Progenitor cell of endocrine pancreas (in vitro differentiated cells): ENCODE measurements around the gene PKIG. TPM values are rescaled to one million over a fixed set of nuclear protein-coding genes. Genes with fewer than 3 reads are reported as not detected.
A peak's percentile ranks its signal among the peaks of the same experiment; 100 is the strongest.

ENCODE experiments used
- DNase-seq: peaks from one replicate; pipeline ENCODE4 v3.0.0; 2021; ENCODE audit warnings: low spot score; ENCODE audit not compliant: unreplicated experiment
- H3K27ac Mint-ChIP-seq: 2 replicates; pipeline ENCODE4 v1.8.0; 2021; ENCODE audit warnings: mild to moderate bottlenecking, moderate library complexity, mixed read lengths
- H3K27me3 Mint-ChIP-seq: 2 replicates; pipeline ENCODE4 v1.8.0; 2021; ENCODE audit warnings: mixed read lengths
- H3K36me3 Mint-ChIP-seq: 2 replicates; pipeline ENCODE4 v1.8.0; 2022; ENCODE audit warnings: mixed read lengths; ENCODE audit not compliant: insufficient read depth
- H3K4me1 Mint-ChIP-seq: 2 replicates; pipeline ENCODE4 v1.8.0; 2021; ENCODE audit warnings: low read depth, mixed read lengths
- H3K4me3 Mint-ChIP-seq: 2 replicates; pipeline ENCODE4 v1.8.0; 2021; ENCODE audit warnings: low read depth, mild to moderate bottlenecking, moderate library complexity, mixed read lengths
- H3K9me3 Mint-ChIP-seq: 2 replicates; pipeline ENCODE4 v1.8.0; 2021; ENCODE audit warnings: low read depth, mixed read lengths
- total RNA-seq: library from RNA; stranded (reverse); gene quantifications from 2 replicates; pipeline ENCODE4 v1.2.1, GENCODE V29; 2021
- TF ChIP-seq, protein P1 (sequence below): fragments of 200-600 bp; sonication (generic); IDR thresholded peaks from one replicate; pipeline ENCODE4 v1.5.0; 2021; ENCODE audit warnings: antibody characterized with exemption, mild to moderate bottlenecking; ENCODE audit not compliant: unreplicated experiment

Gene PKIG
- total RNA-seq, 1 donor from 2014 or later, result 36.5 TPM

DNA sequence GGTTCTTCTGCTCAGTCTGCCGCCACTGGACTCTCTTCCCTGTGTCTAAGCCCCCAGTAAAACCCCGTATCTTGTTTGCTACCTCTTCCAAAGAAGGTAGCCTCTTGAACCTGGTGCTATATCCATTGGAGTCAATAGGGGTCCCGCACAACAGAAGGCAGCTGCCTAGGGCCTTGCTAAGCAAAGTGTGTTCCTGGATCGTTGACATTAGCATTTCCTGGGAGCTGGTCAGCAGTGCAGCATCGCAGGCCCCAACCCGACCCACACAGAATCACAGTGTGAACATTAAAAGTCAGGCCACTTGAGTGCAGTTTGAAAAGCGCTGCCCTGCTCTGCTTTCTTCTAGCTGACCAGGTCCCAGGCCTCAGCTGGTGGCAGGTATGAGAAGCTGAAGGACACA, 66.2 kb downstream of the PKIG start:
- Mint-ChIP-seq H3K36me3 (no peaks in the 10 kb centered on the region), H3K4me3 (no peak overlapping the region), H3K27me3 (peaks cover 14% of the 10 kb centered on the region), H3K9me3 (no peaks in the 10 kb centered on the region), H3K4me1 (peaks cover 10% of the 10 kb centered on the region), H3K27ac (no peak overlapping the region)
- DNase-seq, result no peak
- TF ChIP-seq, protein P1, sequence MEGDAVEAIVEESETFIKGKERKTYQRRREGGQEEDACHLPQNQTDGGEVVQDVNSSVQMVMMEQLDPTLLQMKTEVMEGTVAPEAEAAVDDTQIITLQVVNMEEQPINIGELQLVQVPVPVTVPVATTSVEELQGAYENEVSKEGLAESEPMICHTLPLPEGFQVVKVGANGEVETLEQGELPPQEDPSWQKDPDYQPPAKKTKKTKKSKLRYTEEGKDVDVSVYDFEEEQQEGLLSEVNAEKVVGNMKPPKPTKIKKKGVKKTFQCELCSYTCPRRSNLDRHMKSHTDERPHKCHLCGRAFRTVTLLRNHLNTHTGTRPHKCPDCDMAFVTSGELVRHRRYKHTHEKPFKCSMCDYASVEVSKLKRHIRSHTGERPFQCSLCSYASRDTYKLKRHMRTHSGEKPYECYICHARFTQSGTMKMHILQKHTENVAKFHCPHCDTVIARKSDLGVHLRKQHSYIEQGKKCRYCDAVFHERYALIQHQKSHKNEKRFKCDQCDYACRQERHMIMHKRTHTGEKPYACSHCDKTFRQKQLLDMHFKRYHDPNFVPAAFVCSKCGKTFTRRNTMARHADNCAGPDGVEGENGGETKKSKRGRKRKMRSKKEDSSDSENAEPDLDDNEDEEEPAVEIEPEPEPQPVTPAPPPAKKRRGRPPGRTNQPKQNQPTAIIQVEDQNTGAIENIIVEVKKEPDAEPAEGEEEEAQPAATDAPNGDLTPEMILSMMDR, result peak; percentile 25

DNA sequence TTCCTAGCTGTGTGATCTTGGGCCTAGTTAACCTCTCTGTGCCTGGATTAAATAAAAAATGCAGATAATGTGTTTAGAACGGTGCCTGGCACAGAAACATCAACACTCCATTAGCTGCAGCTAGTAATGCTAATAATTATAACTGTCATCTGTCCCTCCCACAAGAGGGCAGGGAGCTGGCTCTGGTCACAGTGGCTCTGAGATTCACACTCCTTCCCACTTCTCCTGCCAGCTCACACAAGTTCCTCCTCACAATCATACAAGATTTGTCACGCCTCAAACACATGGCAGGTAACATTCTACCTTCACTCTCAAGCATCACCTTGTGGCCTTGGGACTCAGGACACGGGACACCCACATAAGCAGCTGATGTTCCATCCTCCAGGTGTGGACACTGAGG, 66.7 kb downstream of the PKIG start:
- no peak for DNase-seq
- H3K9me3 Mint-ChIP-seq, result no peaks in the 10 kb centered on the region
- H3K27me3 Mint-ChIP-seq, result peaks cover 18% of the 10 kb centered on the region
- TF ChIP-seq, protein P1, result no peak
- H3K36me3 Mint-ChIP-seq, result no peaks in the 10 kb centered on the region
- no peak overlapping the region for H3K4me3 Mint-ChIP-seq
- H3K4me1 Mint-ChIP-seq, result peaks cover 7% of the 10 kb centered on the region
- H3K27ac Mint-ChIP-seq, result no peak overlapping the region

DNA sequence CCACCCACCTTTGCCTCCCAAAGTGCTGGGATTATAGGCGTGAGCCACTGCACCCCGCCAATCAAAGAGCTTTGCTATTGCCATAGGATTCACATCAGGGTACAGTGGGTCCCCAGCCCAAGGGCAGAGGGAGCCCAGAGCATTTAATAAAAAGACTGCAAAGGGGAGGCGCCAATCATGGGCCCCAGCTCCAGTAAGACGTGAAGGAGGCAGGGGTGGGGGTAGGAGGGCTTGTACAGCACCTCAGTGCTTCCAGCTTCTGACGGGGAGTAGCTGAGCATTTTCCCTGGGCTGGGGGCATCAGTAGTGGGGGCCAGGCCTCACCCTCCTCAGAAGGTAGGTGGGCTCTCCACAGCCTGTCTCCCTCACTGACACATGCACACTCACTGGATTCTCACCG, 67.6 kb downstream of the PKIG start:
- Mint-ChIP-seq H3K4me3 (peak overlapping the region; percentile 51), H3K36me3 (no peaks in the 10 kb centered on the region), H3K4me1 (peaks cover 7% of the 10 kb centered on the region), H3K9me3 (no peaks in the 10 kb centered on the region), H3K27me3 (peaks cover 27% of the 10 kb centered on the region), H3K27ac (peak overlapping the region; percentile 69)
- no peak for DNase-seq
- TF ChIP-seq, protein P1, result no peak

DNA sequence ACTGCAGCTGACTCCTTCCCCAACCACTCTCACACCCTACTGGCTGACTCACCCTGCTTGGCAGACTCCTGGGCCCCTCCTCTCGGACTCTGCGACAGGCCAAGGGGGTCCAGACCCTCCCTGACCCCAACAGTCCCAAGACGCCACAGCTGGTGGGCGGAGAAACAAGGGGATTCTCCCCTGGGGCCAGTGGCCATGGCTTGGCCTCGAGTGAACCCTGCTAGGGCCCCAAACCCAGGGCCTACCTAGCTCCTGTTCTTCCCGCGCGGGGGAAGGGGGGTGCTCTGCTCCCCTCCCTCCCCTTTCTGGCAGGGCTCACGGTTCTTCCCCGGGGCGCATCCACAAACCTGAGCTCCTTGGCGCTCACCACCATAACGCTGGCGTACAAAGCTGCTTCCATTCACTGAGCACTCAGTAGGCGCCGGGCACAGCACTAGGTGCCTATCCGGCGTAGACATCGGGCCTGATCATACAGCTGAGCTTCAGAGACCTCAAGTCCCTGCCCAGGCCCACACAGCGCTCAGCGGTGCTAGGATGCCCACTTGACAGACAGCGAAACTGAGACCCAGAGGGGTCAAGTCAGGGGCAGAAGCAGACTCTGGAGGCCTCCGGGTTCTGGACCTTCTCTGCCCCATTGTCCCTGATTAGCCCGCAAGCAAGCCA, 68.5 kb downstream of the PKIG start:
- H3K4me3 Mint-ChIP-seq, result peak overlapping the region; percentile 51
- H3K36me3 Mint-ChIP-seq, result no peaks in the 10 kb centered on the region
- H3K27ac Mint-ChIP-seq, result no peak overlapping the region
- TF ChIP-seq, protein P1, result no peak
- peaks cover 34% of the 10 kb centered on the region for H3K27me3 Mint-ChIP-seq
- H3K4me1 Mint-ChIP-seq, result peaks cover 7% of the 10 kb centered on the region
- H3K9me3 Mint-ChIP-seq, result no peaks in the 10 kb centered on the region
- DNase-seq, result no peak

DNA sequence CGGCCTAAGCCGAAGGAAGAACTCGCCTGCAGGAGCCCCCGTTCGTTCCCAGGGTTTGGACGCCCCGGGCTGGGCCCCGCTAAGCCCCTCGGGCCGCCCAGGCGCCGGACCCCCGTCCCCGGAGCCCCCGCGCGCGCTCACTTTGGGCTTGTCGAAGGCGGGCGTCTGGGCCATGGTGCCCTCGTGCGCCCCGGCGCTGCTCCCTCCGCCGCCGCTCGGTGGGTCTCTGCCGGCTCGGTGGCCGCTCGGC, 69.0 kb downstream of the PKIG start:
- no peaks in the 10 kb centered on the region for H3K9me3 Mint-ChIP-seq
- peaks cover 4% of the 10 kb centered on the region for H3K4me1 Mint-ChIP-seq
- DNase-seq, result no peak
- peaks cover 32% of the 10 kb centered on the region for H3K27me3 Mint-ChIP-seq
- no peaks in the 10 kb centered on the region for H3K36me3 Mint-ChIP-seq
- peak overlapping the region; percentile 81 for H3K4me3 Mint-ChIP-seq
- no peak overlapping the region for H3K27ac Mint-ChIP-seq
- TF ChIP-seq, protein P1, result no peak
